Omental fat pad (tissue), 4 donors: Measurements from ENCODE around the gene COL4A1. TPM values are rescaled to one million over a fixed set of nuclear protein-coding genes. Genes with fewer than 3 reads are reported as not detected.
A peak's percentile ranks its signal among the peaks of the same experiment; 100 is the strongest.

ENCODE experiments used
- ATAC-seq: fragments of 150-250 bp; one replicate; pipeline ENCODE4 v1.9.1; 2016; ENCODE audit warnings: mild to moderate bottlenecking, moderate library complexity; ENCODE audit not compliant: low FRiP score
- DNase-seq: peaks from one replicate; pipeline ENCODE4 v3.0.0-alpha.2; 2019; ENCODE audit warnings: low spot score
- CTCF ChIP-seq, 3 donors: fragments of 450-650 bp; IDR thresholded peaks; one replicate each; pipeline ENCODE4 v1.5.1; 2016 to 2017; ENCODE audit warnings: antibody characterized with exemption in 3 of 3, mild to moderate bottlenecking in 3 of 3, moderate library complexity in 2 of 3
- total RNA-seq, 4 donors: library from RNA; depleted of rRNA; stranded (reverse); fragments of >200 nt; gene quantifications; one replicate each; pipeline ENCODE4 v1.1.0, GENCODE V29; 2016

The COL4A1 gene
- total RNA-seq, 4 donors from 2014 or later: 611 to 1,113 (median 995) TPM

GRCh38 chr13:110212529-110212928 lies 94.4 kb downstream of the COL4A1 start:
- TF ChIP-seq CTCF (IDR thresholded peaks at IDR 0.05): no peak
- no peak for ATAC-seq

GRCh38 chr13:110211735-110212134 lies 95.2 kb downstream of the COL4A1 start:
- no peak for DNase-seq
- ATAC-seq: no peak
- TF ChIP-seq CTCF (IDR thresholded peaks at IDR 0.05): no peak

More at GRCh38 chr13:110212529-110212928, 94.4 kb downstream of the COL4A1 start:
- DNase-seq: no peak

- no peak for TF ChIP-seq CTCF (IDR thresholded peaks at IDR 0.05)
- no peak for DNase-seq
- ATAC-seq: peak; percentile 19
Measured at GRCh38 chr13:110211046-110211445, 95.9 kb downstream of the COL4A1 start.

GRCh38 chr13:110210604-110210985 lies 96.4 kb downstream of the COL4A1 start:
- no peak for TF ChIP-seq CTCF (IDR thresholded peaks at IDR 0.05)
- DNase-seq (no peak), ATAC-seq (no peak)

GRCh38 chr13:110209950-110210603 lies 96.9 kb downstream of the COL4A1 start:
- DNase-seq: no peak
- ATAC-seq: no peak
- TF ChIP-seq CTCF (IDR thresholded peaks at IDR 0.05): no peak

- ATAC-seq: no peak
- DNase-seq: no peak
- TF ChIP-seq CTCF (IDR thresholded peaks at IDR 0.05): no peak
Measured at GRCh38 chr13:110208116-110208515, 98.8 kb downstream of the COL4A1 start.

- ATAC-seq (no peak), DNase-seq (no peak)
- no peak for TF ChIP-seq CTCF (IDR thresholded peaks at IDR 0.05)
Measured at GRCh38 chr13:110206996-110207395, 100.0 kb downstream of the COL4A1 start.
